GM18499 (cell line): Measurements from ENCODE around the gene HUS1.
"Not testable (repeated sequence)": the region's sequence is repeated elsewhere in the genome, so short reads cannot be mapped to it uniquely, and the experiment has no call there.

ENCODE experiments used
- ATAC-seq: cut with Tn5 transposase; IDR thresholded peaks from one replicate; pipeline ENCODE4 v1.9.1; 2021; ENCODE audit warnings: moderate number of reproducible peaks; ENCODE audit not compliant: insufficient read depth, unreplicated experiment

Gene HUS1

GRCh38 chr7:47980648-47981047 is 1.2 kb upstream of the HUS1 start:
- not testable (repeated sequence) for ATAC-seq

GRCh38 chr7:47979832-47980181 is 392 bp upstream of the HUS1 start:
- ATAC-seq: no peak

GRCh38 chr7:47978790-47979144 is 648 bp downstream of the HUS1 start:
- no peak for ATAC-seq

- no peak for ATAC-seq
Observed at GRCh38 chr7:47973739-47974138, 5.7 kb downstream of the HUS1 start.

- ATAC-seq: no peak
Observed at GRCh38 chr7:47970761-47971160, 8.7 kb downstream of the HUS1 start.

- ATAC-seq: peak; percentile 75
Observed at GRCh38 chr7:47968847-47969774, 10.3 kb downstream of the HUS1 start.

- ATAC-seq: no peak
Observed at GRCh38 chr7:47967708-47968107, 11.7 kb downstream of the HUS1 start.

- no peak for ATAC-seq
Observed at GRCh38 chr7:47967123-47967522, 12.3 kb downstream of the HUS1 start.

GRCh38 chr7:47965456-47965855 is 14.0 kb downstream of the HUS1 start:
- ATAC-seq: no peak

GRCh38 chr7:47962262-47962661 is 17.2 kb downstream of the HUS1 start:
- no peak for ATAC-seq

GRCh38 chr7:47957156-47957555 is 22.3 kb downstream of the HUS1 start:
- no peak for ATAC-seq

GRCh38 chr7:47956220-47956619 is 23.2 kb downstream of the HUS1 start:
- no peak for ATAC-seq

- ATAC-seq: no peak
Observed at GRCh38 chr7:47954231-47954911, 25.0 kb downstream of the HUS1 start.

GRCh38 chr7:47953822-47954221 is 25.6 kb downstream of the HUS1 start:
- no peak for ATAC-seq

- ATAC-seq: no peak
Observed at GRCh38 chr7:47952224-47952623, 27.2 kb downstream of the HUS1 start.

- ATAC-seq: no peak
Observed at GRCh38 chr7:47951374-47951773, 28.0 kb downstream of the HUS1 start.

GRCh38 chr7:47950714-47951113 is 28.7 kb downstream of the HUS1 start:
- no peak for ATAC-seq

- ATAC-seq: no peak
Observed at GRCh38 chr7:47949703-47950102, 29.7 kb downstream of the HUS1 start.

GRCh38 chr7:47948141-47948790 is 31.1 kb downstream of the HUS1 start, which contains the start of gene PKD1L1:
Gene PKD1L1 (minus strand): TSS chr7:47948466. CDS start chr7:47948440, 26 bp downstream.
- ATAC-seq: no peak

- no peak for ATAC-seq
Observed at GRCh38 chr7:47947355-47947749, 32.1 kb downstream of the HUS1 start.
